GM19324 (cell line): Measurements from ENCODE around the gene MRPL47.
"Not testable (repeated sequence)": the region's sequence is repeated elsewhere in the genome, so short reads cannot be mapped to it uniquely, and the experiment has no call there.

Source experiments
- ATAC-seq: cut with Tn5 transposase; IDR thresholded peaks from one replicate; pipeline ENCODE4 v1.9.1; 2021; ENCODE audit warnings: mild to moderate bottlenecking, moderate library complexity; ENCODE audit not compliant: unreplicated experiment, low FRiP score

MRPL47 gene

GRCh38 chr3:179604321-179605078 is at the start of gene MRPL47, which contains the start of gene NDUFB5:
TSS of gene MRPL47 (minus strand) at chr3:179604638. CDS start at chr3:179604624, 14 bp downstream.
TSS of gene NDUFB5 (plus strand) at chr3:179604794. CDS start at chr3:179604816, 22 bp downstream.
- ATAC-seq = peak; percentile 97

GRCh38 chr3:179653096-179653797 is 48.8 kb upstream of the MRPL47 start:
- peak; percentile 76 for ATAC-seq

GRCh38 chr3:179652447-179653095 is 48.1 kb upstream of the MRPL47 start, which contains the start of gene USP13:
TSS of gene USP13 (plus strand) at chr3:179653040. CDS start at chr3:179653226, 186 bp downstream.
- ATAC-seq = peak; percentile 76

- ATAC-seq = no peak
Measured at GRCh38 chr3:179651687-179652446, 47.4 kb upstream of the MRPL47 start.

- no peak for ATAC-seq
Measured at GRCh38 chr3:179646177-179646576, 41.7 kb upstream of the MRPL47 start.

- ATAC-seq = not testable (repeated sequence)
Measured at GRCh38 chr3:179643837-179644236, 39.4 kb upstream of the MRPL47 start.

GRCh38 chr3:179642871-179643270 is 38.4 kb upstream of the MRPL47 start:
- no peak for ATAC-seq

- ATAC-seq = no peak
Measured at GRCh38 chr3:179640469-179640868, 36.0 kb upstream of the MRPL47 start.

- no peak for ATAC-seq
Measured at GRCh38 chr3:179630753-179631451, 26.5 kb upstream of the MRPL47 start.

- ATAC-seq = no peak
Measured at GRCh38 chr3:179624451-179624850, 20.0 kb upstream of the MRPL47 start.

GRCh38 chr3:179622023-179622422 is 17.6 kb upstream of the MRPL47 start:
- no peak for ATAC-seq

- no peak for ATAC-seq
Measured at GRCh38 chr3:179615458-179616173, 11.2 kb upstream of the MRPL47 start.

GRCh38 chr3:179613807-179614206 is 9.4 kb upstream of the MRPL47 start:
- no peak for ATAC-seq

- no peak for ATAC-seq
Measured at GRCh38 chr3:179610066-179610465, 5.6 kb upstream of the MRPL47 start.

- peak; percentile 38 for ATAC-seq
Measured at GRCh38 chr3:179608931-179609720, 4.7 kb upstream of the MRPL47 start.

- no peak for ATAC-seq
Measured at GRCh38 chr3:179606534-179607085, 2.2 kb upstream of the MRPL47 start.

GRCh38 chr3:179603831-179604230 is 607 bp downstream of the MRPL47 start:
- ATAC-seq = no peak

GRCh38 chr3:179603321-179603720 is 1.1 kb downstream of the MRPL47 start:
- no peak for ATAC-seq
